GM21717 (cell line): ENCODE measurements around the gene CNOT8.

Source experiments
- ATAC-seq: cut with Tn5 transposase; IDR thresholded peaks from one replicate; pipeline ENCODE4 v1.9.1; 2021; ENCODE audit warnings: mild to moderate bottlenecking, moderate library complexity; ENCODE audit not compliant: unreplicated experiment

CNOT8 gene

GRCh38 chr5:154916874-154917273, 58.4 kb downstream of the CNOT8 start:
- no peak for ATAC-seq

GRCh38 chr5:154917757-154918156, 59.3 kb downstream of the CNOT8 start:
- no peak for ATAC-seq

GRCh38 chr5:154923441-154924430, 65.3 kb downstream of the CNOT8 start:
- ATAC-seq = no peak
